Measurements from ENCODE around the gene SLC46A2. TPM values are rescaled to one million over a fixed set of nuclear protein-coding genes. Genes with fewer than 3 reads are reported as not detected.

SLC46A2 gene
- total RNA-seq, 1 experiment from 2014 or later: not detected

GRCh38 chr9:112892981-112893380 is 2.3 kb upstream of the SLC46A2 start (continued):
- TF ChIP-seq REST (IDR thresholded peaks at IDR 0.05; ENCODE audit: low read depth): no peak
- no peak for TF ChIP-seq ATF3 (IDR thresholded peaks at IDR 0.05)

- Histone ChIP-seq H3K4me3 (replicated peaks in 1 of 2; ENCODE audit: low read depth in 1 of 2, low read length in 2 of 2) (no peak overlapping the region), H3K9me2 (ENCODE audit: insufficient read depth) (no peaks in the 10 kb centered on the region), H3K27me3 (ENCODE audit: insufficient read depth, low read length) (no peaks in the 10 kb centered on the region), H3K79me2 (ENCODE audit: insufficient read depth, low read length) (no peaks in the 10 kb centered on the region), H3K9me3 (ENCODE audit: control insufficient read depth in 1 of 2, insufficient read depth in 1 of 2, low read depth in 1 of 2, low read length in 2 of 2) (no peaks in the 10 kb centered on the region), H2AFZ (ENCODE audit: low read depth, low read length, poor library complexity, severe bottlenecking) (no peak overlapping the region), H3K36me3 (ENCODE audit: control insufficient read depth in 1 of 2, insufficient read depth in 2 of 2, low read length in 2 of 2) (no peaks in the 10 kb centered on the region), H3K27ac (ENCODE audit: low read depth, low read length) (no peak overlapping the region), H3K4me1 (ENCODE audit: control insufficient read depth in 1 of 2, insufficient read depth in 2 of 2, low read length in 2 of 2) (no peaks in the 10 kb centered on the region), H3K4me2 (ENCODE audit: low read length) (no peak overlapping the region), H3K9ac (ENCODE audit: low read length) (no peak overlapping the region), H4K20me1 (ENCODE audit: insufficient read depth) (no peaks in the 10 kb centered on the region)
- ChIA-PET POLR2A (no interaction called here), CTCF (no interaction called here), RAD21 (ENCODE audit: low non-redundant PET in 1 of 2, low total read pairs in 2 of 2, uncharacterized antibody in 2 of 2, unreplicated experiment in 2 of 2) (no interaction called here)
- no peak for TF ChIP-seq FOSL1 (IDR thresholded peaks at IDR 0.05; ENCODE audit: low read depth)
- TF ChIP-seq ZBTB33 (IDR thresholded peaks at IDR 0.05; ENCODE audit: extremely low read depth, insufficient replicate concordance, low read length): no peak
- no peak for TF ChIP-seq POLR2A (IDR thresholded peaks at IDR 0.05; ENCODE audit: borderline replicate concordance, extremely low read depth, insufficient read depth, insufficient read length)
- no peak for DNase-seq (ENCODE audit: low read depth, low spot score)
- intact Hi-C loops (cut with micrococcal nuclease): loop anchor here (10.0 kb wide), 1 partner anchor 797 kb away; no protein-coding TSS in a partner anchor
- BruUV-seq (replicated peaks): no TSS peak
- ATAC-seq: no peak
Observed at GRCh38 chr9:112891521-112891920, 845 bp upstream of the SLC46A2 start.

Data from HCT116 (cell line).